ENCODE data around the gene TOR4A.

TOR4A gene

DNA sequence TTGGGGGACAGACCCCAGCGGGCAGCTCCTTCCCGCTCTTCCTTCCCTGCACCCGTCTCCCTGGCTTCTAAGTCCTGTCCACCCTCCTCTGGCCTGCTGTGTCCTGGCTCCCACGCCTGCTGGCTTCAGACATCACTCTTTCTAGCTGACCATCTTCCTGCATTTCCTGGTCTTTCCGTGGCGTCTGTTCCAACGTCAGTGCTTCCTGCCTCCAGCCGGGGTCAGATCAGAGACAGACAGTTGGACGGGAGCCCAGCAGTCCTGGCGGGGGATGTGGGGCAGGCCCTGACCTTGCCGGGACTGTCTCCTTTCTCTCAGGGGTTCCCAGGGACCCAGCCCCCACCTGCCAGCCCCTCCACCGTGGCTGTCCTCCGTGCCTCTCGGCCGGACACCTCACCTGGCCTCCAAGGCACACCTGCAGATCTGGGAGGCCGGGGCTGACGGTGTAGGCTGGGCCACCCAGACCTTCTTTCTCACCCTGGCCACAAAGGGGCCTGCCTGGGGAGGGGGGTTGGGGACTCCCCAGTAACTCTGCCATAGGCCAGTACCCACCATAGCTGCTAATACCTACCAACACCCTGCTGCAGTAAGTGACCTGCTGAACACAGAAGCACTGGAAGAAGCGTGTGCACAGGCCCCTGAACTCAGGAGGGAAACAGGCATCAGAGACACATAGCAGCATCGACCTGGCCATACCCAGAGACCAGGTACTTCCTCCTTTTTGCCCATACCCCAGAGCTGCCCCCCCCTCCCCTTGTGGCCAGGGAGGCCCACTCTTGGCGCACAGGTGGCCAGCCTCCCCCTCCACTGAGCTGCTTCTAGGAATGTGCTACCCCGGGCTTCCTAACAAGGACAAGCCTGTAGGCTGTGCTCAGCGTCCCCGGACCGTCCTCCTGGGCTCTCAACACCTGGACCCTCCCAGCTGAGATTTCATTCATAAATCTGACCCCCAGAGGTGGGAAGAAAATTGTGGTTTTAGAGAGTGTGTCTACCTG, 19.4 kb downstream of the TOR4A start:
- DNase-seq: peak; percentile 33 to 40

DNA sequence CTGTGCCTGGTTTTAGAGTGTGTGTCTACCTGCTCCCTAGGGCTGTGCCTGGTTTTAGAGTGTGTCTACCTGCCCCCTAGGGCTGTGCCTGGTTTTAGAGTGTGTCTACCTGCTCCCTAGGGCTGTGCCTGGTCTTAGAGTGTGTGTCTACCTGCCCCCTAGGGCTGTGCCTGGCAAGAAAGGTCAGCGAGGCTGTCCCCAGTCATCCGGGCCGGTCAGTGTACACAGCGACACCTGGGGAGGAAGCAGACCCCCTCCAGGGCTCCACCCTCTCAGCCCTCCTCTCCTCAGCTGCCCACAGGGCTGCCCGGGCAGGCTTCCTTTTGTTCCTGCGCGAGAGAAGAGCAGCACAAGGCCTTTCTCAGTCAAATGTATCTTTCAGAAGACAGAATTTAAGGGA, 20.4 kb downstream of the TOR4A start:
- no peak for DNase-seq

DNA sequence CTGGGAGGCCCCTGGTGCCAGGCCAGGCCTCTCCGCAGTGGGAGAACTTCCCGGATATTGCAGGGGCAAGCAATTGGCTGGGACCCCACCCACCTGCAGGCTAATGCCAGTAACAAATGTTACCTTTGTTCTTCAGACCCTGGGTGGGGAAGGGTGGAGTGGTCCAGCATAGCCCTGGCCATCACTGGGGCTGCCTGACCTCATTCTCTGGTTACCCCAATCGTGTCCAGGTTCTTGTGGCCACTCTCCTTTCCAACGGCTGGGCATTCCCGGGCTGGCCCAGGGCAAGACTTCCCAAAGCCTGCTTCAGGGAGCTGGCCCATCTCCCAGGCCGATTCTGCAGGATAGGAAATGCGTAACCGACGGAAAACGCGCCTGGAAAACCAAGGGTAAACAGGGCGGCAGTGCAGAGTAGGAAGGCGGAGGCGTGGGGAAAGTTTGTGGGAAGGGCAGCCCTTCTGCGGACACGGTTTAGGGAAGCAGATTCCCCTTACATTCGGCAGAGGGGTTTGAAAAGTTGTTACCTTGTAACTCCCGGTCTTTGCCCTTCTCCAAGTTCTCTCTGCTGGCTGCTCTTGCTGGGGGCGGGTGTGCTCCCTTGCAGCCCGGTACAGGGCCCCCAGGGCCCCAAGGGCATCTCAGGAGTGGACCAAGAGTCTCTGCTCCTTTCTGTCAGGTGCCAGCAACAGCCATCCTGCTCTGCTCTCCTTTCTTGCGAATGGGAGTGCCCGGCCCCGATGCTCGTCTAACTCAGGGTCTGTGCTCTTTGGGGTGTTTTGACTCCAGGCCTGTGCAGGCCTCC, 21.1 kb downstream of the TOR4A start:
- no peak for DNase-seq

GRCh38 chr9:137299203-137299565, 21.7 kb downstream of the TOR4A start:
- no peak for DNase-seq

DNA sequence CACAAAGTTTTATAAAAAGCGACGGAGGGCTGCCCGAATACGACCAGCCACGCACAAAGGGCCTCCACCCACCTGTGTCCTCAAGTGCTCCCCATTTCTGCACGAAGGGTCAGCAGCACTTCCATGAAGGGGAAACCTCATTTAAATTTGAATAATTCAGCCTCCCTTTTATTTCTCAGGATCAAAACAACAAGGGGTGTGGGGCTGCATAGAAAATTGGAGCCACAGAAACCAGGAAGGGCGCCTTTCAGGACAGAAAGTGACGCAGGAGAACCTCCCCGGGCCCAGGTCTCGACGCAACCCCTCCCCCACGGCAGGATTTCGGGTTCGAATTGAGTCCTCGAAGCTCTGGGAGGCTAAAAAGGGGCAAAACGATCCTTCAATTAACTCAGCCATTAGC, 22.4 kb downstream of the TOR4A start:
- DNase-seq: no peak

GRCh38 chr9:137300567-137301080, 23.1 kb downstream of the TOR4A start:
- DNase-seq: peak in 1 of 2 experiments; percentile 29

GRCh38 chr9:137301081-137301947, 23.8 kb downstream of the TOR4A start:
- peak in 1 of 2 experiments; percentile 39 for DNase-seq

GRCh38 chr9:137302118-137302448, 24.6 kb downstream of the TOR4A start, which contains the start of gene NRARP:
Gene NRARP, minus strand, starts transcription at chr9:137302271. Its CDS starts 343 bp downstream, at chr9:137301928.
- DNase-seq: peak; percentile 63 to 84

GRCh38 chr9:137302449-137303150, 25.1 kb downstream of the TOR4A start:
- peak in 1 of 2 experiments; percentile 72 for DNase-seq

GRCh38 chr9:137303151-137303892, 25.8 kb downstream of the TOR4A start:
- peak in 1 of 2 experiments; percentile 22 for DNase-seq

- no peak for DNase-seq
These were observed 26.4 kb downstream of the TOR4A start for GRCh38 chr9:137303893-137304382.

DNA sequence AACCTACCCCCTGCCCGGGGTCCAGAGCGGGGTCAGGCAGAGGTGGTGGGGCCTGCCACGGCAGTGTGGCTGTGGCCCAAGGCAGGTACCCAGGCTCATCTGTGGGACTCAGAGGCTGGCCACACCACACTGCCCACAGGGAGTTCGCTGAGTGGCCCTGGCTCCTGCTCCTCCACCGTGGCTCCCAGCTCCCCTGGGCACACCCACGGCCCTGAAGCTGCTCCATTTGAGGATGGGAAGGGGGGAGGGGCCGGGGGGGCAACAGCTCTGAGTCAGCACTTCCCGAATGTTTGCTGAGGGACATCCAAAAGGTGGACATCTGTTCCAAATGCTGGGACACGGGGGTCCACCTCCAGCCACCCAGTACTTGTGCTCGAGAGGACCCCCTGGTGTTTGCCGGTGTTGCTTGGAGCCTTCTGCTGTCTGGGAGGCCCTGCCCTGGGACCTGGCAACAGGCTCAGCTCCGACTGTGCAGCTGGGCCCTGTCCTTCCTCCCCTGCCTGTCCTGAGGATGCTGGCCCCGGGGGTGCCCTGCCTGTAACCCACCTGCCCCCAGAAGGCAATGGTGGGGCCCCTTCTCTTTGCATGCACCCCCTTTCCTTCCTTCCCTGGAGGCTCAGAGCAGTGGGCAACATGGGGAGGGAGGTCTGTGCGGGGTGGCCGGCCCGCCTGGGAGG, 27.0 kb downstream of the TOR4A start:
- no peak for DNase-seq

DNA sequence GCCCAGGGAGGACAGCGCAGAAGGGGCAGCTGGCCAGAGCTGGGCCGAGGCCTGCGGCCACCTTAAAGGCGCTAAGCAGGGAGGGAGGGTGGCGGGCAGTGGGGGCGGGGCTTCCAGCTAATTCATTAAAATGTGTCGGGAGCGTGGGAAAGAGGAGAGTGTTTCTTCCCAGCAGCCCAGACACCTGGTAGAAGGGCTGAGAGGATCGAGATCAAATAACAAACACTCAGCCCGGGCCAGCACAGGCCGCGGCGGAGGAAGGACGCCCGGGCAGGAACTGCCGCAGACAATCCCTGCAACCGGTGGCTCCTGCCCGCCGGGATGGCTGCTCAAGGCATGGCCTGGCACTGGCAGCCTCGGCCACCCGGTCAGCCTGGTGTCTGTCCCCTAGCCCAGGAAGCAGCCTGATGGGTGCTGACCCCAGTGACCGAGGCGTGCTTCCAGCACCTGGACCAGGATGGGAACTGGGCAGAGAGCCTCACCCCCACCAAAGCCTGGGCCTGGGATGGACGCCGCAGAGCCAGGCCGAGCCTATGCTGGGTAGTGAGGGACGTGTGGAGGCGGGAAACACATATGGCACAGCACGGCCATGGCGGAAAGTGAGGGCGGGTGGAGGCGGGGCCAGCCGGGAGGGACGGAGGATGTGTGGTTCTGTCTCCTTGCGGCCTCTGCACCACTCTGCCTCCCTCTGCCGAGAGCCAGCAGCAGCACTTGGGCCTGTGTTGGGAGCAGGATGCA, 27.7 kb downstream of the TOR4A start:
- peak; percentile 69 to 81 for DNase-seq

DNA sequence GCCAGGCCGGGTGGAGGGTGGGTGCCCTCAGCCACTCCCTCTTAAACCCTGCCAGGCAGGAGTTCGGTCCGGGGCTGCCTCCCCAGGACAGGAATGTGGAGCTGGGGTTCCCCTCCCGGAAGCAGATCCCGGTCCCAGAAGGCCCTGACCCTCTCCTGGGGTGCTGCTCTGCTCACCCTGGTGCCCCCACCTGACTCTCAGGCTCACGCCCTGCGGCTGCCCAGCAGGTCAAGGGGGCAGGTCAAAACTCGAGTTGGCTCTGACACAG, 28.2 kb downstream of the TOR4A start:
- no peak for DNase-seq

GRCh38 chr9:137306066-137306849, 28.7 kb downstream of the TOR4A start:
- DNase-seq: peak; percentile 67 to 80

GRCh38 chr9:137306850-137307254, 29.3 kb downstream of the TOR4A start:
- DNase-seq: no peak

GRCh38 chr9:137307255-137308056, 29.9 kb downstream of the TOR4A start:
- peak; percentile 65 to 82 for DNase-seq

- DNase-seq: peak in 1 of 2 experiments; percentile 44
These were observed 30.6 kb downstream of the TOR4A start for GRCh38 chr9:137308057-137308619.

Data from SHP77 (cell line).